Measurements from ENCODE around the gene PPM1J. TPM values are rescaled to one million over a fixed set of nuclear protein-coding genes. Genes with fewer than 3 reads are reported as not detected.

PPM1J gene
- polyA plus RNA-seq, 3 donors: 0.28 to 0.75 (median 0.69) TPM

DNA sequence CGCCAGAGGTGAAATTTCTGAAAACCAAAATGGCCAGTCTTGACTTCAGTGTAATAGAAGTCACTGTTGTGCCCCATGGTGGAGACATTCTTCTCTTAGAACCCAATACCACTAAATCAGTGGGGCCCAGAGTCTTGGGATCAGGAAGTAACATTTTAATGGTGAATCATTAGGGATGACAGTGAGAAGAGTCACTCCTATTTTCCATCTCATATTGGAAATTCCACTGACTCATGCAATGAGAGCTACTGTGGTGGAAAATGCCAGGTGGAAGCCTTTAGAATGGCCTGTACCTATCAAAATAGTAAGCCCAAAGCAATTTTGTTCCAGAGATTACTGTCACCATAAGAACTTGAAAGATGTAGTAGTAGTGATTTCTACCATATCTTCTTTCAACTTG is 20.6 kb upstream of the PPM1J start:
- WGBS (ENCODE audit: insufficient coverage): no CpG with 5 or more reads among the region's 1 CpG
- intact Hi-C loops (cut with micrococcal nuclease): no loop called here

DNA sequence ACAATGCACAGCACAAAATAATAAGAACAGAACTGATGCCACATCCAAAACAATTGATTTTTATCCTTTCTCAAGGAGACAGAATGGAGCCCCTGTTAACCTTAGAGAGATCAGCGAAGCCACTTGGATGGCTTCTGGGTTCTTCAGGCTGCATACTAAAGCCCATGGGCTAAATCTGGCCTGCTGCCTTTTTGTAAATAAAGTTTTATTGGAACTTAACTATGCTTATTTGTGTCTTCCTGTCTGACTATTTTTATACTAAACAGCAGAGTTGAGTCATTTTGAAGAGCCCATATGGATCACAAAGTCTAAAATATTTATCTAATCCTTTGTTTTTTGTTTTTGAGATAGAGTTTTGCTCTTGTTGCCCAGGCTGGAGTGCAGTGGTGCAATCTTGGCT is 16.3 kb upstream of the PPM1J start:
- H3K79me2 ChIP-seq (ENCODE audit: insufficient read depth, low read length): no peaks in the 10 kb centered on the region
- H3K9me3 Mint-ChIP-seq: no peaks in the 10 kb centered on the region
- intact Hi-C loops (cut with micrococcal nuclease): no loop called here
- no peak overlapping the region for H3K4me2 ChIP-seq (replicated peaks; ENCODE audit: extremely low read depth, low read length, poor library complexity, severe bottlenecking)
- no peak overlapping the region for H3K4me3 ChIP-seq (replicated peaks in 1 of 3; ENCODE audit: low read depth in 2 of 3, low read length in 3 of 3)
- H3K27me3 ChIP-seq (ENCODE audit: control insufficient read depth in 2 of 2, insufficient read depth in 2 of 2, low read length in 2 of 2): no peaks in the 10 kb centered on the region
- H3K4me1 Mint-ChIP-seq: peaks cover 10% of the 10 kb centered on the region
- TF ChIP-seq, protein P1, sequence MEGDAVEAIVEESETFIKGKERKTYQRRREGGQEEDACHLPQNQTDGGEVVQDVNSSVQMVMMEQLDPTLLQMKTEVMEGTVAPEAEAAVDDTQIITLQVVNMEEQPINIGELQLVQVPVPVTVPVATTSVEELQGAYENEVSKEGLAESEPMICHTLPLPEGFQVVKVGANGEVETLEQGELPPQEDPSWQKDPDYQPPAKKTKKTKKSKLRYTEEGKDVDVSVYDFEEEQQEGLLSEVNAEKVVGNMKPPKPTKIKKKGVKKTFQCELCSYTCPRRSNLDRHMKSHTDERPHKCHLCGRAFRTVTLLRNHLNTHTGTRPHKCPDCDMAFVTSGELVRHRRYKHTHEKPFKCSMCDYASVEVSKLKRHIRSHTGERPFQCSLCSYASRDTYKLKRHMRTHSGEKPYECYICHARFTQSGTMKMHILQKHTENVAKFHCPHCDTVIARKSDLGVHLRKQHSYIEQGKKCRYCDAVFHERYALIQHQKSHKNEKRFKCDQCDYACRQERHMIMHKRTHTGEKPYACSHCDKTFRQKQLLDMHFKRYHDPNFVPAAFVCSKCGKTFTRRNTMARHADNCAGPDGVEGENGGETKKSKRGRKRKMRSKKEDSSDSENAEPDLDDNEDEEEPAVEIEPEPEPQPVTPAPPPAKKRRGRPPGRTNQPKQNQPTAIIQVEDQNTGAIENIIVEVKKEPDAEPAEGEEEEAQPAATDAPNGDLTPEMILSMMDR (IDR thresholded peaks at IDR 0.05): no peak
- H3K27ac Mint-ChIP-seq: no peak overlapping the region
- no peak overlapping the region for H3K9ac ChIP-seq (ENCODE audit: insufficient read depth, low read length, poor library complexity, severe bottlenecking)
- no peak for DNase-seq
- H2AFZ ChIP-seq (ENCODE audit: insufficient read depth, low read depth, low read length, poor library complexity, severe bottlenecking): no peak overlapping the region
- H3K4me1 ChIP-seq (ENCODE audit: control insufficient read depth in 1 of 2, insufficient read depth in 2 of 2, low read length in 2 of 2): no peaks in the 10 kb centered on the region
- no peaks in the 10 kb centered on the region for H3K36me3 ChIP-seq (replicated peaks in 1 of 2; ENCODE audit: control insufficient read depth in 1 of 2, insufficient read depth in 2 of 2, low read length in 2 of 2)
- H3K27me3 Mint-ChIP-seq (ENCODE audit: low read depth in 3 of 3): peaks cover 3 to 10% (median 7%) of the 10 kb centered on the region in 3 donors
- no CpG with 5 or more reads among the region's 1 CpG for WGBS (ENCODE audit: insufficient coverage)
- H3K36me3 Mint-ChIP-seq: no peaks in the 10 kb centered on the region
- H4K20me1 ChIP-seq (ENCODE audit: insufficient read depth, low read length): no peaks in the 10 kb centered on the region
- no peak overlapping the region for H3K4me3 Mint-ChIP-seq
- H3K9me3 ChIP-seq (replicated peaks in 1 of 2; ENCODE audit: control insufficient read depth in 1 of 2, insufficient read depth in 1 of 2, low read length in 2 of 2): no peaks in the 10 kb centered on the region
- H3K27ac ChIP-seq (ENCODE audit: low read depth in 1 of 2, low read length in 2 of 2): no peak overlapping the region

More for the DNA sequence above, 20.6 kb upstream of the PPM1J start:
- Histone ChIP-seq H3K4me3 (replicated peaks in 1 of 3; ENCODE audit: low read depth in 2 of 3, low read length in 3 of 3) (no peak overlapping the region), H3K4me2 (replicated peaks; ENCODE audit: extremely low read depth, low read length, poor library complexity, severe bottlenecking) (no peak overlapping the region), H3K9me3 (replicated peaks in 1 of 2; ENCODE audit: control insufficient read depth in 1 of 2, insufficient read depth in 1 of 2, low read length in 2 of 2) (no peaks in the 10 kb centered on the region), H4K20me1 (ENCODE audit: insufficient read depth, low read length) (no peaks in the 10 kb centered on the region), H3K36me3 (replicated peaks in 1 of 2; ENCODE audit: control insufficient read depth in 1 of 2, insufficient read depth in 2 of 2, low read length in 2 of 2) (no peaks in the 10 kb centered on the region), H3K27me3 (ENCODE audit: control insufficient read depth in 2 of 2, insufficient read depth in 2 of 2, low read length in 2 of 2) (peaks cover 12% of the 10 kb centered on the region in 2 donors), H3K9ac (ENCODE audit: insufficient read depth, low read length, poor library complexity, severe bottlenecking) (no peak overlapping the region), H3K27ac (ENCODE audit: low read depth in 1 of 2, low read length in 2 of 2) (no peak overlapping the region), H2AFZ (ENCODE audit: insufficient read depth, low read depth, low read length, poor library complexity, severe bottlenecking) (no peak overlapping the region), H3K4me1 (ENCODE audit: control insufficient read depth in 1 of 2, insufficient read depth in 2 of 2, low read length in 2 of 2) (no peaks in the 10 kb centered on the region), H3K79me2 (ENCODE audit: insufficient read depth, low read length) (no peaks in the 10 kb centered on the region)
- TF ChIP-seq, protein P1 (IDR thresholded peaks at IDR 0.05): no peak
- no peak overlapping the region for H3K27ac Mint-ChIP-seq
- H3K9me3 Mint-ChIP-seq: peaks cover 0 to 5% (median 0%) of the 10 kb centered on the region in 7 donors
- peaks cover 10% of the 10 kb centered on the region for H3K4me1 Mint-ChIP-seq
- H3K4me3 Mint-ChIP-seq: no peak overlapping the region
- peak in 1 of 3 donors; percentile 67 for DNase-seq
- H3K36me3 Mint-ChIP-seq: no peaks in the 10 kb centered on the region
- peaks cover 24 to 28% (median 27%) of the 10 kb centered on the region in 3 donors for H3K27me3 Mint-ChIP-seq (ENCODE audit: low read depth in 3 of 3)
